ENCODE measurements around the gene STX18. TPM values are rescaled to one million over a fixed set of nuclear protein-coding genes. Genes with fewer than 3 reads are reported as not detected.

STX18 gene
- total RNA-seq, 1 donor from 2014 or later, result 20.4 TPM

- H3K27ac ChIP-seq, result no peak overlapping the region
- H3K27me3 ChIP-seq, result no peaks in the 10 kb centered on the region
- H3K36me3 ChIP-seq, result peaks cover 3 to 57% of the 10 kb centered on the region in 2 donors
- H3K4me3 ChIP-seq, result no peak overlapping the region
- H3K4me1 ChIP-seq, result peaks cover 11% of the 10 kb centered on the region
- intact Hi-C loops (cut with DNase I), result no loop called here
- no peak for TF ChIP-seq POLR2A (IDR thresholded peaks at IDR 0.05)
- TF ChIP-seq POLR2AphosphoS5 (IDR thresholded peaks at IDR 0.05; ENCODE audit: insufficient read depth in 1 of 2, low read depth in 1 of 2), result no peak
- no peak for TF ChIP-seq CTCF (IDR thresholded peaks at IDR 0.05)
- no peaks in the 10 kb centered on the region for H3K9me3 ChIP-seq
- no peak for DNase-seq (ENCODE audit: extremely low spot score in 2 of 2)
Measured at GRCh38 chr4:4456816-4457578, 84.9 kb downstream of the STX18 start.

DNA sequence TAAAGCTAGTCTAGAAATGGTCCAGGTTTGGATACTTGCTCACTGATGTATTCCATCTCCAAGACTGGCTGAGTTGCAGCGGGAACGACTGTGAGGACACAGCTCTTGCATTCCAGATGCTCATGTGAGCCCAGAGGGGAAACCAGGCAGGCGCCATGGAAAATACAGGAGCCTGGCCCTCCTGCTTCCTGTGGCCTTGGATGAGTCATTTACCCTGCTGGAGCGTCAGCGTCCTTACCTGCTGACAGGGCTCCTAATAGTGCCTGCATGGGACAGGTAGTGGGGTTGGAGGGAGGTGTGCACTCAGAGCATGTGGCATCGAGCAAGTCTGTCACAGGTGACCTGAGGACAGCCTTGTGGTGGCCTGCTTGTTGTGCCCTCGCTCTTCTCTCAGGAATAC, 85.5 kb downstream of the STX18 start:
- no peak overlapping the region for H3K4me3 ChIP-seq
- no peak for DNase-seq (ENCODE audit: extremely low spot score in 2 of 2)
- no peaks in the 10 kb centered on the region for H3K9me3 ChIP-seq
- no peak overlapping the region for H3K27ac ChIP-seq
- TF ChIP-seq POLR2A (IDR thresholded peaks at IDR 0.05), result no peak
- no peak for TF ChIP-seq POLR2AphosphoS5 (IDR thresholded peaks at IDR 0.05; ENCODE audit: insufficient read depth in 1 of 2, low read depth in 1 of 2)
- no peak for TF ChIP-seq CTCF (IDR thresholded peaks at IDR 0.05)
- H3K27me3 ChIP-seq, result no peaks in the 10 kb centered on the region
- H3K4me1 ChIP-seq, result peaks cover 6% of the 10 kb centered on the region
- intact Hi-C loops (cut with DNase I), result no loop called here
- peaks cover 3 to 62% of the 10 kb centered on the region in 2 donors for H3K36me3 ChIP-seq

DNA sequence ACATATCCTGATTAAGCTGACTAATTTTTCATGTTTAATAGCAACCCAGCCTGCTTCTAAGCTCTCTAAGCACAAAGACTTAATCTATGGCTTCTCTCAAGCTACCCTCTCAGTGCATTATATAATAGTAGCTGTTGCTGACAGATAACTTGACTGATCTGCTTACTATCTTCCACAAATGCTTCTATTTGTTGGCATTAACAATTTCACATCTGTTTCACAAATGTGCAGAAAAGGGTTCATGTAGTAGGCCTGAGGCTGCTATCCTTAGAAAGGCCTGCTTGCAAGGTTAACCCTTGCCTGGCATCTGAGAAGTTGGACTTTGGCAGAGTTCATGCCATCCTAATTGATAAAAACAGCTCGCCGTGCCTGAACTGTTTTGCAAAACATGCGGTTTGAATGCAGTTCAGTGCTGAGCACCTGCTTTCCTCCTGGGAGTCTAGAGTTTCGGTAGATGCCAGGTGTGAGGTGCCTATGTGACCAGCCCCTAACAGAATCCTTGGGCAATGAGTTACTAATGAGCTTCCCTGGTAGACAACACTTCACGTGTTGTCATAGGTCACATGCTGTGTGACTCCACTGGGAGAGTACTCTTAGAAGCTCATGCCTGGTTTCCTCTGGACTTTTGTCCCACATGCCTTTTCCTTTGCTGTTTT, 86.5 kb downstream of the STX18 start:
- Histone ChIP-seq H3K27ac (no peak overlapping the region), H3K4me1 (no peaks in the 10 kb centered on the region), H3K27me3 (no peaks in the 10 kb centered on the region), H3K36me3 (peaks cover 3 to 62% of the 10 kb centered on the region in 2 donors), H3K9me3 (no peaks in the 10 kb centered on the region), H3K4me3 (no peak overlapping the region)
- DNase-seq (ENCODE audit: extremely low spot score in 2 of 2), result no peak
- TF ChIP-seq POLR2AphosphoS5 (IDR thresholded peaks at IDR 0.05; ENCODE audit: insufficient read depth in 1 of 2, low read depth in 1 of 2), result no peak
- intact Hi-C loops (cut with DNase I), result no loop called here

DNA sequence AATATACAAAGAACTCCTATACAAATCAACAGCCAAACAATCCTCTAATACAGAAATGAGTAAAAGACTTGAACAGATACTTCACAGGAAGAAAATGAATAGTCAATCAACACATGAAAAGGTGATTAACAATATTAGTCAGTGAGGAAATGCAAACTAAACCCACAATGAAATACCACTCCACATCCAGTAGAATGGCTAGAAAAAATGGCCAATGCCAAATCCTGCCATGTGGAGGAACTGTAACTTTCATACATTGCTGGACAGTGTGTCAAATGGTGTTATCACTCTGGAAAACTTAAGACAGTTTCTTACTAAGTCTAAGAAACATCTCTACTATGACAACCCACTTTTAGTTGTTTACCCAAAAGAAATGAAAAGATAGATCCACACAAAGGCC, 95.4 kb downstream of the STX18 start:
- Histone ChIP-seq H3K4me3 (no peak overlapping the region), H3K36me3 (no peaks in the 10 kb centered on the region), H3K4me1 (peaks cover 12% of the 10 kb centered on the region), H3K9me3 (no peaks in the 10 kb centered on the region), H3K27ac (no peak overlapping the region), H3K27me3 (no peaks in the 10 kb centered on the region)
- TF ChIP-seq CTCF (IDR thresholded peaks at IDR 0.05) (no peak), POLR2A (IDR thresholded peaks at IDR 0.05) (no peak), POLR2AphosphoS5 (IDR thresholded peaks at IDR 0.05; ENCODE audit: insufficient read depth in 1 of 2, low read depth in 1 of 2) (no peak)
- DNase-seq (ENCODE audit: extremely low spot score in 2 of 2), result no peak
- intact Hi-C loops (cut with DNase I), result no loop called here

DNA sequence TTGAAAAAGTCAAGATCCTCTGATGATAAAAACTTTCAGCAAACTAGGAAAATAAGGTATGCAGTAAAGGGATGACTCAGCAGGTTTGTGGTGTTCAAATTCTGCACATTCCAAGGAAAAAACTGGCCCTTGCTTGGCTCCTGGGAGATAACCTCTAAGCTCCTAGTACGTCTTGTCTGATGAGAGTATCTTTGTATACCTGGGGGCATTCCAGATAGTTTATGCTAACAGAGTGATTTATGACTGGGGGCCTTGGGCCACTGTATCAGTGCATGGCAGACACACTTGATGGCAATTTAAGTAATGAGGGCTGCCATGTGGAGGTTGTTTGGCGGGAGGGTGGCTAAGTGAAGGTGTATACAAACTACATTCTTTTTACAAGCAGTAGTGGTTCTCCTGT, 98.0 kb downstream of the STX18 start:
- Histone ChIP-seq H3K36me3 (no peaks in the 10 kb centered on the region), H3K4me3 (no peak overlapping the region), H3K4me1 (peaks cover 12% of the 10 kb centered on the region), H3K27me3 (no peaks in the 10 kb centered on the region), H3K27ac (no peak overlapping the region), H3K9me3 (no peaks in the 10 kb centered on the region)
- intact Hi-C loops (cut with DNase I), result no loop called here
- TF ChIP-seq POLR2AphosphoS5 (IDR thresholded peaks at IDR 0.05; ENCODE audit: insufficient read depth in 1 of 2, low read depth in 1 of 2) (no peak), POLR2A (IDR thresholded peaks at IDR 0.05) (no peak), CTCF (IDR thresholded peaks at IDR 0.05) (no peak)
- no peak for DNase-seq (ENCODE audit: extremely low spot score in 2 of 2)
